GM18858 (cell line): ENCODE results near the gene TFDP2.
"Not testable (repeated sequence)": the region's sequence is repeated elsewhere in the genome, so short reads cannot be mapped to it uniquely, and the experiment has no call there.

Experiments
- ATAC-seq: cut with Tn5 transposase; IDR thresholded peaks from one replicate; pipeline ENCODE4 v1.9.1; 2021; ENCODE audit not compliant: unreplicated experiment

TFDP2 gene

DNA sequence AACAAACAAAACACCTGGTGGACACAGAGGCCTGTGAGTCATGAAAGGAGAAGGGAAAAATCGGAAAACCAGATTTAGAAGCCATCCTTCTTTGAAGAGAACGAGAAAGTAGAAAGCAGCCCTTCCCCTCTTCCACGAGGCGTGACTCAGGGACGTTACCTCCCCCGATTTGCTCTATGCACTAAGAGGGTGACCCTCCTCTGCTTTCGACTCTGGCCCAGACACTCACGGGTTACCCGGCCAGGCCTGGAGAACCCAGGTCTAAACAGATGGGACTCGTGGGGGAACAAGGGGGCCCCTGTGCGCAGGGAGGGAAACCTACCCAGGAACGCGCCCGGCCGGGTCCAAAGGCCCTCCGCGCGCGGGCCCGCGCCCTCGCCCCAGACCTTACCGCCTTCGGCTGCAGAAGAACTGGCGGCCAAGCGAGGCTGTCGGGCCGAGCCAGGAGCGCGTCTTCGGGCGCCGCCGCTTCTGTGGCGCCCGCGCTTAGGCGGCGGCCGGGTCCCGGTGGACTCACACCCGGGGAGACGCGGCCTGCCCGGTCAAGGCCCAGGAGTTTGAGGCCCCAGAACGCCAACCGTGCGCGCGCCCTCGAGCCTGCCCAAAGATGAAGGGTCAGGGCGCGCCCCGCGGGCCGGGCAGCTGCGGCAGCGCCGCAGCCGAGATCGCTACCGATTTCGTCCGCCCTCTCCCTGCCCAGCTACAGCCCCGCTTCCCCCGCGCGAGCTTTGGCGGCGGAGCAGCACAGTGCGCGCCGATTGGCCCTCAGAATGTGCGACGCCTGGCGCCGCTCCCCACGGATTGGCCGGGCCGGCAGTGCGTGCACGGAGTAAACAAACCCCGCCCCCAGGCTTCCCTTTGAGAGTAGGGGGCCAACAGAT is at the start of gene TFDP2:
Gene TFDP2 (minus strand): TSS at position 753 of the 881 bp plus-strand sequence. CDS start 47,795 bp downstream, outside the sequence.
- ATAC-seq, result peak; percentile 99

DNA sequence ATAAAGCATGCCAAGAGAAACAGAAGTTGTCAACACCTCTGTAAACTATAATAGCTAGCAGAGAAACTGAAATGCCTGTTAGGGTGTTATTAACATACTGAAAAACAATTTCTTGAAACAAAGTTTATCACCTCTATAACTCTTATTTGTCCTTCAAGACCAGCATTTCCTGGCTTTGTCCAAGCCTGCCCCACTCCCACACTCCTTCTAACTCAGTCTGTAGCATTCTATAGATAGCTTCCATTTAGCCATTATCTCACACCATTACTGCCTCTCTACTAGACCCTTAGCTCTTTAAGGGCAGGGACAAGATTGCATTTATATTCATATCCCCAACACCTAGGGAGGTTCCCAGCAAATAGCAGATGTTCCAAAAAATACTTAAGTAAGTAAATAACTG is 39.5 kb upstream of the TFDP2 start:
- ATAC-seq, result no peak

DNA sequence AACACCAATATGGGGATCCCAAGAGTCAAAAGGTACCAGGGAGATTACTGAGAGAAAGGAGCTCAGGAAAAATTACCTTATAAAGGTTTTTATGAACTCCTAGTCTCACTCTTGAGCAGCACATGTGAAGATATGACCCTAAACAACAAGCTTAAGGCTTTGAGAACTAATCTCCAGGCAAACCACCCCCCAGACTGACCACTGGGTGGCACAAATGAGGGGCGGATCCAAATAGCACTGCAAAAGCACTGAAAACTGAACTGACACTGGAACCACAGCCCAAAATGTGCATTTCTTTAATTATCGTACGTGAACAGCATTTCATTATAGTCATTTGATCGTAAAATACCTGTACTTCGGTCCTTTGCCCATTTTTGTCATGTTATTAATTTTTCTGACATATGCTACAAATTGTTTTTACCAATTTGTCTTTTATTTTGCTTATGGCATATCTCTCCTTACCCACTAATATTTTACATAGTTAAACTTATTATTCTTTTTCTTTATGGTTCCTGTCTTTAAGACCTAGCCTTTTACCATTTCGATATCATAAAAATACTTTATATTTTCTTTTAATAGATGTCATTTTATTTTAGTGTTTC is 31.5 kb upstream of the TFDP2 start:
- no peak for ATAC-seq

- ATAC-seq, result no peak
These were observed 26.1 kb upstream of the TFDP2 start for GRCh38 chr3:142175478-142175877.

DNA sequence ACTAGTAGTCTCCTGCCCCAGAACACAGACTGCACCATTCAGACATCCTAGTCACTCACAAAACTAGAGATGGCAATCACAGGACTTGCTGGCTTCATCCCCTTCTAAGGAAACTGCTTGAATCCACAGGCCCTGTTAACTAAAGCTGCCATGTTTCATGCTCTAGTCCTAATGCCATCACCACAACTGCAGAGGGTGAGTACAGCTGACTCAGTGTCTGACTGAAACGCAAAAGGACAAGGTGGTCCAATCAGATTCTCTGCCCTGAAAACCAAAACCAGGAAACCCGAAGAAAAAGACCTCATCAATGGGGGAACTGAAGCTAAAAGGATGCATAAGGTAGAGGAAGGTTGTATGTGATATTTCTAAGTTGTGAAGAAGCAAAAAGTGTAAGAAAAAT is 25.2 kb upstream of the TFDP2 start:
- no peak for ATAC-seq

GRCh38 chr3:142168514-142168913 is 19.2 kb upstream of the TFDP2 start:
- ATAC-seq, result no peak

DNA sequence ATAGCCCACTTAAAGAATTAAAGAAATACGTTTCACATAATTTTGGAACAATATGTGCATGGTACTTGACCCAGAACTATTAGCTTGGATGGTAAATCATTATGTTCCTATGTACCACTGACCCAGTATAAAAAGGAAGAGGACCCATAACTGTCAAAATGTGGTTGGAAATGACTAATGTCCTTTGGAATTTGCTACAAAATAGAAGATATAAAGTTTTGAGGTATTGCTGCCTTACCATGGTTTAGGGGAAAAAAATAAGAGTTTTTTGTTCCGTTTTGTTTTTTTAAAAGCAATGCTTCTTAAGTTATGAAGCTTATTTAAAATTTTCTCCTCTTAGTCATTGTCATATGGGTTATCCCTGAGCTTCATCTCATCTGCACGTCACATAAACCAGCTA is 15.8 kb upstream of the TFDP2 start:
- no peak for ATAC-seq

DNA sequence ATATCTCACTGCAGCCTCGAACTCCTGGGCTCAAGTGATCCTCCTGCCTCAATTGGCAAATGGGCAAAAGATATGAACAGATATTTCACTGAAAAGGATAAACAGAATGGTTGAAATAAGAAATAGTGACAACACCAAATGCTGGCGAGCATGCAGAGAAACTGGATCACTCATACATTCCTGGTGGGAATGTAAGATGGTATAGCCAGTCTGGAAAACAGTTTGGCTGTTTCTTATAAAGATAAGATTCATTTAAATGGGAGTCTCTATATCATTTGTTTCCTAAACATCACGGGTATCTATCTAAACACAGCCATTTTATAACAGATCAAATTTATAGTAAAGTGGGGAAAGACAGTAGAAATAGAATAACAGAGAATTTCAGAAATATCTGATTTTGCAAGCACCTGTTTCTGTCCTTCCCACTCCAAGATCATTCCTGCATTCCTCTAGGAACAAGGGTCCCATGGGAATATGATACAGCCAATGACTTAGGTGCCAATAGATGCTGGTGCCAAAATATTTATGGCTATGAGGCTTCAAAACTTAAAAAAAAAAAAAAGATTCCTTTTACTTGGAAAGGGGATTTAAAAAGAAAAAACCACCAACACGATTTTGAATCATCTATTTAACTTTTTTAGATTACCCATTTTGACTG is 9.9 kb upstream of the TFDP2 start:
- no peak for ATAC-seq

GRCh38 chr3:142154186-142154585 is 4.8 kb upstream of the TFDP2 start:
- no peak for ATAC-seq

DNA sequence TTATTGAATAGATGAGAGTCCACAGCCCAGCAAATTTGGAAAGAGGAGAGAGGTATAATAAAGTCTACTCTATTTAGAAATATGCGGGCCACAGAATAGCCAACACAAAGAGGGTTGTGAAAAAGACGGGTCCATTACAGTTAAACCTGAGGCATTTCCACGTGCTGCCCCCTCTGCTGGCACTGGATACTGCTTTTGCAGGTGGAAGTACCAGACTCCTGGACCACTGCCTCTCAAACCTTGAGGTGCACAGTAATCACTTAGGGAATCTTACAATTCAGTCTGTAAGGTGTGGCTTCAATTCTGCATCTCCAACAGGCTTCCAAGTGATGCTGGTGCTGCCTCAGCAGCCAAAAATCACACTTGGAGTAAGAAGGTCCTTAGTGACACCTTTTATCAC is 3.0 kb upstream of the TFDP2 start:
- ATAC-seq, result no peak

GRCh38 chr3:142151828-142152227 is 2.5 kb upstream of the TFDP2 start:
- ATAC-seq, result no peak

DNA sequence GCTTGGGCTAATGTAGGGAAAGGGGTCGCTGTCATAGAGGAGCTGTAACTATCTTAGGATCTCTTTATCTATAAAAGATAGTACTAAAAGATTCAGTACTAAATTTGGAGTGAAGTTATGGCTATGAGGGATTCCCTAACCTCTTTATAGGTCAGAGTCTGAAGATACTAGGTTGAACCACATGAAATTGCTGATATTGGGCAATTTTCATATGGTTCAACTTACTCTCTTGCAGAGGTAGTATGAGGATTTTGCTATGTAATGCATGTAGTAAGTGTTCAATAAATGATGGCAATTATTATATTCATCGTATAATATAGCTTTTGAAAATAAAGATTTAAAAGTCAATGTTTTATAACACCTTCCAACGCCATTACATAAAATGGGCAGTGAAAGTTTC is 1.9 kb upstream of the TFDP2 start:
- no peak for ATAC-seq

- ATAC-seq, result no peak
These were observed 927 bp upstream of the TFDP2 start for GRCh38 chr3:142150271-142150670.

GRCh38 chr3:142149673-142149992 is 289 bp upstream of the TFDP2 start:
- ATAC-seq, result no peak

- ATAC-seq, result no peak
These were observed 1.1 kb downstream of the TFDP2 start for GRCh38 chr3:142148044-142148791.

DNA sequence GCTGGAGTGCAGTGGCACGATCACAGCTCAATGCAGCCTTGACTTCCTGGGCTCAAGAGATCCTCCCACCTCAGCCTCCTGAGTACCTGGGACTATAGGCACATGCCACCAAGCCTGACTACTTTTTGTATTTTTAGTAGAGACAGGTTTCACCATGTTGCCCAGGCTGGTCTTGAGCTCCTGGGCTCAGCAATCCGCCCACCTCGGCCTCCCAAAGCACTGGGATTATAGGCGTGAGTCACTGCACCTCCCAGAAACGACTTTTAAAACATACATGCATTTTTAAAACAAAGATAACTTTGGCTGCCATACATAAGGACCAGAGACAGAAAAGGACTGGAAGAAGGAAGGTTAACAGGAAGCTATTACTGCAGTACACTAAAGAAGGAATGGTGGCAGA is 4.8 kb downstream of the TFDP2 start:
- ATAC-seq, result not testable (repeated sequence)

DNA sequence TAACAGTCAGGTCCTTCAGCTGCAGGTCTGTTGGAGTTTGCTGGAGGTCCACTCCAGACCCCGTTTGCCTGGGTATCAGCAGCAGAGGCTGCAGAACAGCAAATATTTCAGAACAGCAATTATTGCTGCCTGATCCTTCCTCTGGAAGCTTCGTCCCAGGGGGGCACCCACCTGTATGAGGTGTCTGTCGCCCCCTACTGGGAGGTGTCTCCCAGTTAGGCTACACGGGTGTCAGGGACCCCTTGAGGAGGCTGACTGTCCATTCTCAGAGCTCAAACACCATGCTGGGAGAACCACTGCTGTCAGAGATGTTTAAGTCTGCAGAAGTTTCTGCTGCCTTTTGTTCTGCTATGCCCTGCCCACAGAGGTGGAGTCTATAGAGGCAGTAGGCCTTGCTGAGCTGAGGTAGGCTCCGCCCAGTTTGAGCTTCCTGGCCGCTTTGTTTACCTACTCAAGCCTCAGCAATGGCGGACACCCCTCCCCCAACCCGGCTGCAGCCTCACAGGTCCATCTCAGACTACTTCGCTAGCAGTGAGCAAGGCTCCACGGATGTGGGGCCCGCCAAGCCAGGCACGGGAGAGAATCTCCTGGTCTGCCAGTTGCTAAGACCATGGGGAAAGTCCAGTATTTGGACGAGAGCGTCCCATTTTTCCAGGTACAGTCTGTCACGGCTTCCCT is 8.6 kb downstream of the TFDP2 start:
- ATAC-seq, result not testable (repeated sequence)

GRCh38 chr3:142137089-142137488 is 12.3 kb downstream of the TFDP2 start:
- ATAC-seq, result not testable (repeated sequence)

GRCh38 chr3:142134799-142135325 is 14.5 kb downstream of the TFDP2 start:
- ATAC-seq, result no peak

DNA sequence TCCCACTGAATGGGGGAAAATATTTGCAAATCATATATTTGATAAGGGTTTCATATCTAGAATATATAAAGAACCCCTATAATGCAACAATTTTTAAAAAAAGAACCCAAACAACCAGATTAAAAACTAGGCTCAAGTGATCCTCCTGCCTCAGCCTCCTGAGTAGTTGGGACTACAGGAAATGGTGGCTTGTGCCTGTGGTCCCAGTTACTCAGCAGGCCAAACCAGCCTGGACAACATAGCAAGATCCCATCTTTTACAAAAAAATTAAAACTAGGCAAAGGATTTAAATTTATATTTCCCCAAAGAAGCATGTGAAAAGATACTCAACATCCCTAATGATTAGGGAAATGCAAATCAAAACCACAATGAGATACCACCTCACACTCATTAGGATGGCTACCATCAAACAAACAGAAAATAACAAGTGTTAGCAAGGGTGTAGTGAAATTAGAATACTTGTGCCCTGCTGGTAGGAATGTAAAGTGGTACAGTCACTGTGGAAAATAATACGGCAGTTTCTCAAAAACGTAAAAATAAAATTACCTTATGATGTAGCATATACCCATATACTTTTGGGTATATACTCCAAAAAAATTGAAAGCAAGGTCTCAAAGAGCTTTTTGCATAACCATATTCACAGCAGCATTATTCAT is 19.7 kb downstream of the TFDP2 start:
- ATAC-seq, result no peak
